ENCODE data around the gene NPC1. TPM values are rescaled to one million over a fixed set of nuclear protein-coding genes. Genes with fewer than 3 reads are reported as not detected.
"Not testable (repeated sequence)": the region's sequence is repeated elsewhere in the genome, so short reads cannot be mapped to it uniquely, and the experiment has no call there.

NPC1 gene
- total RNA-seq, 2 donors from 2014 or later = 36.2 to 72.1 TPM

DNA sequence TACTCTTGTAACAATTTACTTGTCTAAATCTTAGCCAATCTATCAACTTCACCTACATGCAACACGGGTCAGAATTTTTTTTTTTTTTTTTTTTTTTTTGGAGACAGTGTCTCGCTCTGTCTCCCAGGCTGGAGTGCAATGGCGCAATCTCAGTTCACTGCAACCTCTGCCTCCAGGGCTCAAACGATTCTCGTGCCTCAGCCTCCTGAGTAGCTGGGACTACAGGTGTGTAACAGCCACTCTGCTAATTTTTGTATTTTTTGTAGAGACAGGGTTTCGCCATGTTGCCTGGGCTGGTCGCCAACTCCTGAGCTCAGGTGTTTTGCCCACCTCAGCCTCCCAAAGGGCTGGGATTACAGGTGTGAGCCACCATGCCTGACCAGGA, 26.8 kb upstream of the NPC1 start:
- intact Hi-C loops (cut with DNase I); DNase-seq (ENCODE audit: low spot score): not testable (repeated sequence)

- intact Hi-C loops (cut with DNase I) = no loop called here
- DNase-seq (ENCODE audit: low spot score) = no peak
Observed at GRCh38 chr18:23612434-23613090, 26.3 kb upstream of the NPC1 start.

- intact Hi-C loops (cut with DNase I) = no loop called here
- DNase-seq (ENCODE audit: low spot score) = no peak
Observed at GRCh38 chr18:23609390-23610023, 23.2 kb upstream of the NPC1 start.

DNA sequence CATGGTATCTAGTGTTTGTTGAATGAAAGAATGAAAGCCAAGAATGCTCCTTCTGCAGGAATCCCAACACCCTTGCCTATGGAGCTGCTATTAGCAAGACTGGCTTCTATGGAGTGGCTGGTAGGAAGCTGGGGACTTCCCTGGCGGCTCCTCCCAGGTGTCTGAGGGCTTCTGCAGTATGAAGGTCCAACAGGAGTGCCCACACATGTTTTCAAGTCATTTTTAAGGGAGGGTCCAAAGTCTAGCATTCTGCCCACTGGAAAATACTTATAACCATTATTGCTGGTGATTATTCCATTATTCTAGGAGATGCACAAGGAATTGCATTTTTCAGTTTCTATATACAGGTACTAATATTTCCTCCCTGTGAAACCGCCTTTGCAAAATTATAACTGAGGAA, 21.9 kb upstream of the NPC1 start:
- intact Hi-C loops (cut with DNase I) = no loop called here
- no peak for DNase-seq (ENCODE audit: low spot score)

GRCh38 chr18:23605941-23606340, 19.6 kb upstream of the NPC1 start:
- DNase-seq (ENCODE audit: low spot score) = no peak
- intact Hi-C loops (cut with DNase I) = no loop called here

- DNase-seq (ENCODE audit: low spot score) = no peak
- intact Hi-C loops (cut with DNase I) = loop anchor here in 1 of 2 donors (5.0 kb wide), 1 partner anchor 1888 kb away; no protein-coding TSS in a partner anchor
Observed at GRCh38 chr18:23599809-23600208, 13.5 kb upstream of the NPC1 start.

GRCh38 chr18:23596183-23596582, 9.9 kb upstream of the NPC1 start:
- intact Hi-C loops (cut with DNase I) = no loop called here
- DNase-seq (ENCODE audit: low spot score) = peak; percentile 72

- intact Hi-C loops (cut with DNase I) = no loop called here
- no peak for DNase-seq (ENCODE audit: low spot score)
Observed at GRCh38 chr18:23595591-23595990, 9.3 kb upstream of the NPC1 start.

GRCh38 chr18:23593720-23594119, 7.4 kb upstream of the NPC1 start:
- intact Hi-C loops (cut with DNase I) = no loop called here
- DNase-seq (ENCODE audit: low spot score) = no peak

GRCh38 chr18:23592911-23593310, 6.6 kb upstream of the NPC1 start:
- intact Hi-C loops (cut with DNase I) = no loop called here
- no peak for DNase-seq (ENCODE audit: low spot score)

- intact Hi-C loops (cut with DNase I) = no loop called here
Observed at GRCh38 chr18:23591011-23591410, 4.7 kb upstream of the NPC1 start.

GRCh38 chr18:23588836-23589560, 2.7 kb upstream of the NPC1 start:
- DNase-seq (ENCODE audit: low spot score) = no peak
- intact Hi-C loops (cut with DNase I) = no loop called here

More at GRCh38 chr18:23591011-23591410, 4.7 kb upstream of the NPC1 start:
- no peak for DNase-seq (ENCODE audit: low spot score)

GRCh38 chr18:23587220-23587642, 925 bp upstream of the NPC1 start:
- intact Hi-C loops (cut with DNase I) = no loop called here
- DNase-seq (ENCODE audit: low spot score) = no peak

DNA sequence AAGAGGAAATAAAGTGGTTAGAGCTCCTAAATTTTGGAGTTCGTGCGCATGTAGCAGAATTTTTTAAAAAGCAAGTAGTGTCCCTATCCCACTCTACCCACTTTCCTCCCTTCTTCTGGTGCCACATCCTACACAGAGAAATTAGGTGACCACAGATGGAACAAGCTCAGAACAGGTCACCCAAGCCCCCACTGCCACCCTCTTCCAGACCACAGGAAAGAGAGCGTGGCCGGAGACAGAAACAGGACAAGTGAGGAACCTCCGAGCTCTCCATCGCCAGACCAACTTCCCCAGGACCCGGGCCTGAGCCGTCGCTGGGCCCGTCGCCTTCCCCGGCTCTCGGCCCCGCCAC, 433 bp downstream of the NPC1 start:
- intact Hi-C loops (cut with DNase I) = no loop called here
- no peak for DNase-seq (ENCODE audit: low spot score)

- intact Hi-C loops (cut with DNase I) = no loop called here
Observed at GRCh38 chr18:23585007-23585871, 1.1 kb downstream of the NPC1 start.

DNA sequence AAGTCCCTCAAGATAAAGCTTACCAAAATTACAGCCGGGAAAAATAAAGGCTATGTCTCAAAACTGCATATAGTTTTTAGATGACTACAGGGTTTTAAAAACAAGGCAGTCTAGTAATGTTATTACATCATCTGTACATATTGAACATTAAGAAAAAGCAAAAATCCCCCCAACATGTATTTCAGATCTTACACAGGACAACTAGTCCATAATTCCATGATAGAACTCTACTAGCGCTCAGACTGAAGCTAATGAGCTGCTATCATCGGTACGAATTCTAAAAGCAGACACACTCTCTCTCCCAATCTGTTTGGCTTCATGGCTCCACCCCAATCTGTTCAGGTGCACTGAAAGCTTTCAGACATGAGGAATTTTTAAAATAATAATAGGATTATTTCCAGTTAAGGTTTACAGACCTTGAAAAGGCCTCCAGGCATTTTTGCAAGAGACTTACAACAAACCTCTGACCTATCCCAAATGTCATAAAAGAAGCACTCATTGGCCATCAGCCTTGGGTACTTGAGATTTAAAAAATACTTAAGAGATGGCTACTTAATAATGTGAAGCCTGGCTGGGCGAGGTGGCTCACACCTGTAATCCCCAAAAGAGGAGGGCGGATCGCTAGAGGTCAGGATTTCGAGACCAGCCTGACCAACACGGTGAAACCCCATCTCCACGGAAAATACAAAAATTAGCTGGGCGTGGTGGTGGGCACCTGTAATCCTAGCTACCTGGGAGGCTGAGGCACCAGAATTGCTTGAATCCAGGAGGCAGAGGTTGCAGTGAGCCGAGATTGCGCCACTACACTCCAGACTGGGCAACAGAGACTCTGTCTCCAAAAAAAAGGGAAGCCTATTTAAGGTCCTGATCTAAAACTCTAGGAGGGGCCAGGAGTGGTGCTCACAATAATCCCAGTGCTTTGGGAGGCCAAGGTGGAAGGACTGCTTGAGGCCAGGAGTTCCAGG, 2.0 kb downstream of the NPC1 start:
- DNase-seq (ENCODE audit: low spot score) = no peak
- intact Hi-C loops (cut with DNase I) = no loop called here

More at GRCh38 chr18:23585007-23585871, 1.1 kb downstream of the NPC1 start:
- DNase-seq (ENCODE audit: low spot score) = no peak

GRCh38 chr18:23583071-23583865, 3.0 kb downstream of the NPC1 start:
- intact Hi-C loops (cut with DNase I) = no loop called here
- no peak for DNase-seq (ENCODE audit: low spot score)
